T-helper 2 cell treated with Interferon-gamma antibody and Interleukin-4, amounts not matched to agents 100 ng/mL and 5 ng/mL, for 36 hours (primary cell): Measurements from ENCODE around the gene CXCL10. TPM values are rescaled to one million over a fixed set of nuclear protein-coding genes. Genes with fewer than 3 reads are reported as not detected.

ENCODE experiments used
- intact Hi-C: fragments of 100-400 bp; cut with micrococcal nuclease; formaldehyde crosslinking; loops from one replicate; pipeline ENCODE4 v1.15.1; 2023
- total RNA-seq: library from RNA; stranded (reverse); gene quantifications from 2 replicates; pipeline ENCODE4 v1.2.3, GENCODE V29; 2022

CXCL10 gene
- total RNA-seq, 1 donor from 2014 or later, result 1.4 TPM

DNA sequence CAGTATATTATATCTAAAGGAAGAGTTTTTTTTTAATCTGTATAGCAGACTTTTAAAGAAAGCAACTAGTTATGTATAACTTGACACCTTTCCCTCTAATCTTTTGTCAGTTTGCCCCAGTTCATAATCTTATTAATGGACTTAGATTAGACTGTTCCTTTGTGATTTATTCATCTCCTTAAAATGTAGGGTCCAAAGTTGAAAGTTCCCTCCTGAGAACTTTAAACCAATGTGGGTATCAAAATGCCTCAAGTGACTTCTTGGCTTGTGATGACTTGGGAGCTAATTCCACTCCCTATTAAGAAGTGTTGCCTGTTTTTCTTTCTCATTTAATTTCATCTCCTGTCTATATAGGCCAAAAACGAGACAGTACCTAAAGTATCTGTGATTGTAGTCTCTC, 26.2 kb downstream of the CXCL10 start:
- intact Hi-C loops, result loop anchor here (10.0 kb wide), 3 partner anchors 272 to 1078 kb away; partner anchors contain the start of genes CCNI and USO1

- intact Hi-C loops, result loop anchor here (1.0 to 10.0 kb wide), 4 partner anchors 72 to 1079 kb away; partner anchors contain the start of genes CCNI and USO1
Measured at GRCh38 chr4:75995727-75996126, 27.6 kb downstream of the CXCL10 start.

DNA sequence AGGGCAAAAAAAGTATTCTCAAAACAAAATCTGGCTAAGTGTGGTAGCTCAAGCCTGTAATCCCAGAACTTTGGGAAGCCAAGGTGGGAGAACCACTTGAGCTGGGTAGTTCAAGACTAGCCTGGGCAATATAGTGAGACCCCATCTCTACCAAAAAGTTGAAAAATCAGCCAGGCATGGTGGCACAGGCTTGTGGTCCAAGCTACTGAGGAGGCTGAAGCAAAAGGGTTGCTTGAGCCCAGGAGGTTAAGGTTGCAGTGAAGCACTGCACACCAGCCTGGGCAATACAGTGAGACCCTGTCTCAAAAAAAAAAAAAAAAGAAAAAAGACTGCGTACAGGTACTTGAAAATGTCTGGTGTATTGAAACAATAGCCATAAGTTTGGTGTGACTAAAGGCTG, 30.8 kb downstream of the CXCL10 start:
- intact Hi-C loops, result loop anchor here (5.0 to 10.0 kb wide), 5 partner anchors 75 to 1082 kb away; partner anchors contain the start of genes CCNI, SCARB2 and USO1

- intact Hi-C loops, result loop anchor here (1.0 to 10.0 kb wide), 7 partner anchors 49 to 1085 kb away; partner anchors contain the start of genes CCNI, NAAA, NUP54 and SCARB2
Measured at GRCh38 chr4:75989846-75990528, 33.3 kb downstream of the CXCL10 start.

- intact Hi-C loops, result no loop called here
Measured at GRCh38 chr4:75985116-75985515, 38.2 kb downstream of the CXCL10 start.

GRCh38 chr4:75980576-75980975, 42.7 kb downstream of the CXCL10 start:
- intact Hi-C loops, result no loop called here

- intact Hi-C loops, result no loop called here
Measured at GRCh38 chr4:75976177-75976576, 47.1 kb downstream of the CXCL10 start.

DNA sequence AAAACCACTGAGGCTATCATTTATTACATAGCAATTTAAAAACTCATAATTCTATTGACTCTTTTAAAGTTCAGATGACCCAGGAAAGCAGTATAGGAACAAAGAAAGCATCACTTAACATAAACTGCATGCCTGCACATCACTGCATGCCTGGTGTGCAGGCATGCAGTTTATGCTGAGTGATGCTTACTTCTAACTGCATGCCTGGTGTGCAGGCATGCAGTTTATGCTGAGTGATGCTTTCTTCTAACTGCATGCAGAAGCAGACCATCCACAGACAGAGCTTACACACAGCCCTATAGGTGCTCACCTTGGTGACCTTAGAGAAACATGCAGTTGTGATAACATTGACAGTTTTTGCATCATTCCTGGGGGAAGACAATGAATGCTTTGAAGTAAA, 49.5 kb downstream of the CXCL10 start:
- intact Hi-C loops, result no loop called here

Other genes starting within 250 kb of the CXCL10 start
- 0.07 and 0.52 TPM in 2 replicates for gene PPEF2, start 121.0 kb downstream of the CXCL10 start, total RNA-seq
- gene NAAA, start 82.5 kb downstream of the CXCL10 start, total RNA-seq, result 37.7 and 40.9 TPM in 2 replicates
- gene SDAD1, start 32.6 kb downstream of the CXCL10 start, total RNA-seq, result 54.9 and 58.7 TPM in 2 replicates
- gene CXCL9, start 16.0 kb downstream of the CXCL10 start, total RNA-seq, result 0.09 and 0.23 TPM in 2 replicates
- gene CXCL11, start 12.6 kb upstream of the CXCL10 start, total RNA-seq, result 0.11 and 0.48 TPM in 2 replicates
- gene ART3, start 51.2 kb upstream of the CXCL10 start, total RNA-seq, result 0.16 TPM in 1 of 2 replicates, not detected in the other
- gene NUP54, start 124.9 kb upstream of the CXCL10 start, total RNA-seq, result 53.2 and 59.2 TPM in 2 replicates
- gene SCARB2, start 190.3 kb upstream of the CXCL10 start, total RNA-seq, result 7.4 and 7.6 TPM in 2 replicates
- not detected in 2 replicates for gene FAM47E, start 228.2 kb upstream of the CXCL10 start, total RNA-seq